Heart left ventricle (tissue), 13 donors: ENCODE results near the gene GABBR2.

ENCODE experiments used
- POLR2A ChIP-seq, 2 donors: fragments of 450-650 bp; IDR thresholded peaks; one replicate each; pipeline ENCODE4 v1.6.1; 2017; ENCODE audit warnings: antibody characterized with exemption in 2 of 2, mild to moderate bottlenecking in 2 of 2, moderate library complexity in 2 of 2
- TF ChIP-seq, protein P1 (sequence below), 12 donors: fragments of 200-600 bp; sonication (generic) in 4 of 12; IDR thresholded peaks; one replicate each; pipeline versions ENCODE4 v1.5.0 to v1.8.0; 2018 to 2022; ENCODE audit warnings: antibody characterized with exemption in 12 of 12, mild to moderate bottlenecking in 5 of 12
- donor health status: ischemic (EF 13 %, LVEDD 7.1; RV severe dilation, severe dysfunction).
- donor health status: DM: no; HTN: yes; CAD: no.
- donor health status: DM: no; HTN: no; CAD: no.
- donor health status: ischemic (EF 25% LVEDD 6.9; RV normal size, moderate dysfunction).
- donor health status: ischemic (EF 25% LVEDD 5.7; RV mildly dilated, moderate dysfunction).
- donor health status: ischemic (EF 35%, LVEDD 5.7; RV mildly dilated, moderate dysfunction).
- donor health status: nonischemic (EF 11% LVEDD 7.7; RV severe dilation, severe dysfunction).
- donor health status: DM: yes; HTN: yes; CAD: no.
- donor health status: PGD.
- donor health status: ischemic (EF 29% LVEDD 5.4; RV normal size, mild dysfunction).
- donor health status: nonischemic (EF 23%, LVEDD 6.1; RV moderate dilation, normal function).

DNA sequence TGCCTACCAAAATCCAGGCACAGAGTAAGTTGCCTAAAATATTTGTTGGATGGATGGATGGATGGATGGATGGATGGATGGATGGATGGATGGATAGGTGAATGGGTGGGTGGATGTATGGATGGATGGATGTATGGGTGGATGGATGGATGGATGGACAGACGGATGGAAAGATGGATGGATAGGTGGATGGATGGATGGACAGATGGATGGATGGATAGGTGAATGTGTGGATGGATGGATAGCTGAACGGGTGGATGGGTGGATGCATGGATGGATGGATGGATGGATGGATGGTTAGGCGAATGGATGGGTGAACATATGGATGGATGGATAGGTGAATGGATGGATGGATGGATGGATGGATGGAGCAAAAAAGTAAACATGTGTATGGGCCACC, 131.9 kb downstream of the GABBR2 start:
- TF ChIP-seq, protein P1, sequence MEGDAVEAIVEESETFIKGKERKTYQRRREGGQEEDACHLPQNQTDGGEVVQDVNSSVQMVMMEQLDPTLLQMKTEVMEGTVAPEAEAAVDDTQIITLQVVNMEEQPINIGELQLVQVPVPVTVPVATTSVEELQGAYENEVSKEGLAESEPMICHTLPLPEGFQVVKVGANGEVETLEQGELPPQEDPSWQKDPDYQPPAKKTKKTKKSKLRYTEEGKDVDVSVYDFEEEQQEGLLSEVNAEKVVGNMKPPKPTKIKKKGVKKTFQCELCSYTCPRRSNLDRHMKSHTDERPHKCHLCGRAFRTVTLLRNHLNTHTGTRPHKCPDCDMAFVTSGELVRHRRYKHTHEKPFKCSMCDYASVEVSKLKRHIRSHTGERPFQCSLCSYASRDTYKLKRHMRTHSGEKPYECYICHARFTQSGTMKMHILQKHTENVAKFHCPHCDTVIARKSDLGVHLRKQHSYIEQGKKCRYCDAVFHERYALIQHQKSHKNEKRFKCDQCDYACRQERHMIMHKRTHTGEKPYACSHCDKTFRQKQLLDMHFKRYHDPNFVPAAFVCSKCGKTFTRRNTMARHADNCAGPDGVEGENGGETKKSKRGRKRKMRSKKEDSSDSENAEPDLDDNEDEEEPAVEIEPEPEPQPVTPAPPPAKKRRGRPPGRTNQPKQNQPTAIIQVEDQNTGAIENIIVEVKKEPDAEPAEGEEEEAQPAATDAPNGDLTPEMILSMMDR (IDR thresholded peaks at IDR 0.05): no peak
- no peak for TF ChIP-seq POLR2A (IDR thresholded peaks at IDR 0.05)
